Endothelial cell of umbilical vein (primary cell): Measurements from ENCODE around the gene MRC2.

ENCODE experiments used
- POLR2A ChIP-seq: IDR thresholded peaks from 2 replicates; pipeline ENCODE4 v1.6.1; 2012; ENCODE audit warnings: low read depth, mild to moderate bottlenecking, control low read depth, low read length
- POLR2AphosphoS5 ChIP-seq: IDR thresholded peaks from 2 replicates; pipeline ENCODE4 v1.6.1; 2012; ENCODE audit warnings: low read depth, mild to moderate bottlenecking, control low read depth, low read length, moderate library complexity; ENCODE audit not compliant: insufficient read depth
- TF ChIP-seq, protein P1 (sequence below), 2 donors: IDR thresholded peaks; 1 replicate in 1 of 2; 2 replicates in 1 of 2; pipeline ENCODE4 v1.5.1; 2011; ENCODE audit warnings: low read length in 2 of 2, mild to moderate bottlenecking in 2 of 2, moderate library complexity in 2 of 2, control low read depth in 1 of 2, inconsistent platforms in 1 of 2, low read depth in 1 of 2; ENCODE audit not compliant: insufficient read depth in 1 of 2; ENCODE audit errors: extremely low read depth in 1 of 2

DNA sequence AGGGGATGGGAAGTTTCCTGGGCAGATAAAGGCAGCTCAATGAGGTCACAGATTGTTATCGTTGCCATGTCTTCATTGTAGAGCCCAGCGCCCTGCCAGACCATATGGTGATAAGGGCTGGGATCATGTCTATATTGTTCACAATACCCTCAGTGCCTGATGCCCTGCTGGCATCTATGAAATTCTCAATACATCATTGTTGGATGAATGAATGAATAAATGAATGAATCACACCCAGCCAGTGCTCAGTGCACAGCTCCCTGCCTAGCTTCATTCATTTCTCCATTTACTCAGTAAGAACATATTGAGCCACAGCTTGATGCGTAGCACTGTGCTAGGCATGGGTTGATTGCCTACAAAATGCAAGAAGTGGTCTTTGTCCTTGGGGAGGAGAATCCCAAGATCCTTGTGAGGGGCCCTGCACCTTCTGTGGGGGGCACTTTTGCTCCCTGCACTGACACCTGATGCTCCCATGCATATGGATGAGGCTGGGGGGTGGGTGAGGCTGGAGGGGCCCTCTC is 29.7 kb downstream of the MRC2 start:
- TF ChIP-seq POLR2A (no peak), POLR2AphosphoS5 (no peak)
- TF ChIP-seq, protein P1, sequence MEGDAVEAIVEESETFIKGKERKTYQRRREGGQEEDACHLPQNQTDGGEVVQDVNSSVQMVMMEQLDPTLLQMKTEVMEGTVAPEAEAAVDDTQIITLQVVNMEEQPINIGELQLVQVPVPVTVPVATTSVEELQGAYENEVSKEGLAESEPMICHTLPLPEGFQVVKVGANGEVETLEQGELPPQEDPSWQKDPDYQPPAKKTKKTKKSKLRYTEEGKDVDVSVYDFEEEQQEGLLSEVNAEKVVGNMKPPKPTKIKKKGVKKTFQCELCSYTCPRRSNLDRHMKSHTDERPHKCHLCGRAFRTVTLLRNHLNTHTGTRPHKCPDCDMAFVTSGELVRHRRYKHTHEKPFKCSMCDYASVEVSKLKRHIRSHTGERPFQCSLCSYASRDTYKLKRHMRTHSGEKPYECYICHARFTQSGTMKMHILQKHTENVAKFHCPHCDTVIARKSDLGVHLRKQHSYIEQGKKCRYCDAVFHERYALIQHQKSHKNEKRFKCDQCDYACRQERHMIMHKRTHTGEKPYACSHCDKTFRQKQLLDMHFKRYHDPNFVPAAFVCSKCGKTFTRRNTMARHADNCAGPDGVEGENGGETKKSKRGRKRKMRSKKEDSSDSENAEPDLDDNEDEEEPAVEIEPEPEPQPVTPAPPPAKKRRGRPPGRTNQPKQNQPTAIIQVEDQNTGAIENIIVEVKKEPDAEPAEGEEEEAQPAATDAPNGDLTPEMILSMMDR (IDR thresholded peaks at IDR 0.05; ENCODE audit: extremely low read depth in 1 of 2, insufficient read depth in 1 of 2, low read depth in 1 of 2, low read length in 2 of 2) = no peak
